GM21619 (cell line): ENCODE measurements around the gene ADIPOQ.
"Not testable (repeated sequence)": the region's sequence is repeated elsewhere in the genome, so short reads cannot be mapped to it uniquely, and the experiment has no call there.

ENCODE experiments used
- ATAC-seq: cut with Tn5 transposase; IDR thresholded peaks from one replicate; pipeline ENCODE4 v1.9.1; 2021; ENCODE audit not compliant: unreplicated experiment

The ADIPOQ gene

DNA sequence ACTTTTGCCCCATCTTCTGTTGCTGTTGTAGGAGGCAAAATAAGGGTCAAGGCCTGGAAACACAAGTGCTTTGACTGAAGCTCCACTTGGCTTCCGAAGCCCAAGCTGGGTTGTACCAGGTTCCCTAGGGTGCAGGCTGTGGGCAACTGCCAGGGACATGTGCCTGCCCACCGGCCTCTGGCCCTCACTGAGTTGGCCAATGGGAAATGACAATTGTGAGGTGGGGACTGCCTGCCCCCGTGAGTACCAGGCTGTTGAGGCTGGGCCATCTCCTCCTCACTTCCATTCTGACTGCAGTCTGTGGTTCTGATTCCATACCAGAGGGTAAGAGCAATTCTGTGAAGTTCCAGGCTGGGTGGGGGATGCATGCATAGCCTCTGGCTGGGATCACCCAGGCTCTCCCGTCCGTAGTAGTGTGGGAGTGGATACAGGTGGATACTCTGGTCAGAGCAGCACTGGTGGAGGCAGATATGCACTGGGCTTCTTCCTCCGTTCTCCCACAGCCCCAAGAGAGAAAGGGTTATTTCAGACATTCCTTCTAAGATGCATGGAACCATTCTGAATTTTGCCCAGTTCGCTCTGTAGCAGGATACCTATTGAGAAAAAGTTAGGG is at the start of gene ADIPOQ:
Gene ADIPOQ, plus strand, starts transcription at position 285 of the 613 bp plus-strand sequence. CDS start 10,349 bp downstream, outside the sequence.
- ATAC-seq: no peak

DNA sequence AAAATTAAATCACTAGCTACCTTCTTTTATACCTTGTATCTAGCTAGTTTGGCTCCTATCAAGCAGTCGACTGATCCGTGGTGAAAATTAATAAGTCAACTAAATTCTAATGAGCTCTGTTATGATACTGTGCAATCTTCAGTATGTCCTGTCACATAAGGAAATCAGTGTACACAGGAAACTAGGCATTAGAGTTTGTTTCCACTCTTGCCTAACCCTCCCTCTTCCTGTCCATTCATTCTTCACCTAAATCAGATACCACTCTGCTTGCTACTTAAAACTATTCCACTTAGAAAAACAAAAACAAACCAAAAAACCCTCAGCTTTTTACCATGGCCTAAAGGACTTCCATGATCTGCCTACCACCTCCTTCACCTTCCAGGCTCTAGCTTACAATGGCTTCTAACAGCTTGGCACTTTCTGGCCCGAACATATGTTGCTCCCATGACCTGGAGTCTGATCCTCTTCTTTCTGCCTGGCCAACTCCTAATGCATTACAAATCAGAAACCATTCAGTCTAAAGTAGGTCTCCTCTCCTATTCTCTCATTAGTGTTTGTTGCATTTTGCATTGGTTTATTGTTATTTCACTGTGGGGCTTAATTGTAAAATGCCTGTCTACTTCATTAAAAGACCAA is 44.2 kb upstream of the ADIPOQ start:
- ATAC-seq: no peak

GRCh38 chr3:186800285-186800684 is 42.2 kb upstream of the ADIPOQ start:
- no peak for ATAC-seq

GRCh38 chr3:186802701-186803100 is 39.8 kb upstream of the ADIPOQ start:
- no peak for ATAC-seq

GRCh38 chr3:186803447-186803846 is 39.1 kb upstream of the ADIPOQ start:
- ATAC-seq: not testable (repeated sequence)

DNA sequence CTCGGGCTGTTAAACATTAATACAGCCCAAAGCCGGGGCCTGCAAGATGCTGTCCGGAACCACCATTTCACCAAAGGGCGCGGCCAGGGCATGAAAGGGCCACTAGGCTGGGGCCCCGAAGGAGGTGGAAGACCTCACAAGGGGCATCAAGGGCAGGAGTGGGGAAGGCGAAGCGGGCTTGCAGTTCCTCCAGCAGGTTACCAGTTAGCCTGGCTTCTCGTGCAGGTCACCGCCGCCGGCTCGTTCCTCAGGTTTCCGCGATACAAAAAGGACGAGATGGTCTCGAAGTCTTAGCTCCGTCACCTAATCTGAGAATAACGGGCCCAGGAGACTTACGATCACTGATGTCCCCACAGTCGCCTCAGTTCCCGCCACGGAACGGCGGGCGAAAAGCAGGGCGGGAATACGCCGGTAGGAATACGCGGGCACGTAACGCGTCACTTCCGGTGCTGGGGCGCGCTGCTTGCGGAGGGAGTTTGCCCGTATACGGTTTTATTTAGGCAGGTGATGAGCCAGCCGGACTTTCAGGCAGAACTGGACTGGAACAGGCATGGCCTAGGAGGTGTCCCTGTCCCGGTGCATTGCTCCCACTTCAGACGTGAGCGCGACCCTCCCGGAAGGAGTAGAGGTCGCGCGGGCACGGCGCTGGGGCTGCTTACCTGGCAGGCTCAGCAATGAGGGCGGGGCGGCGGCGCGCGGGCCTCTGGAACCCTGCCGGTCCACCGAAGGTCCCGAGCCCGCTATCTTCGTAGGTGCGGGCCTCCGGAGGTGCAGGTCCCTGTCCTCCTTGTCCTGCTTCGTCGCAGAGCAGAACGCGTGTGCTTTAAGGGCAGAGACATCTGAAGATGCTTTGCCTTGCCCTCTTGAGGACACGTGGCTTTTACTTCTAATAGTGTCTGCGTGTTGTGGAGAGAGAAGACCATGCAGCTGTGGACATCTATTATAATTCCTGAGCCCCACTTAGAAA is 36.1 kb upstream of the ADIPOQ start, which contains the start of gene RFC4:
Gene RFC4, minus strand, starts transcription at position 394 of the 967 bp plus-strand sequence. CDS start 1,769 bp downstream, outside the sequence.
- ATAC-seq: peak; percentile 92

DNA sequence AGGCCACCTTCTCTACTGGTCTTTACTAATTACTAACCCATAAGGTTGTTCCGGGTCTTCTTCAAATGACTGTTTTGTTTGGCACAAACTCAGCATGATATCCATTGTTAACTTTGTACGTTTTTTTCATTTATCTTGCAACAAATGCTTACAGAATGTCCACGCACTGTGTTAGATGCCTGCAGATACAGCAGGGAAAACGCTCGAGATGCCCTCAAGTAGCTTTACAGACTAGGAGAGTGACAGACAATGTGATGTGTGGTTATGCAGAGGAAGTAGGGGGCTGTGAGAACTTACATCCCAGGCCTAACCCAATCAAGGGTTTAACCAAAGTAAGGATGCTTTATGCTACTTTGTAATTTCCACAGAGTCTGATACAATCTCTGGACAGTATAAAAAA is 35.3 kb upstream of the ADIPOQ start:
- no peak for ATAC-seq

DNA sequence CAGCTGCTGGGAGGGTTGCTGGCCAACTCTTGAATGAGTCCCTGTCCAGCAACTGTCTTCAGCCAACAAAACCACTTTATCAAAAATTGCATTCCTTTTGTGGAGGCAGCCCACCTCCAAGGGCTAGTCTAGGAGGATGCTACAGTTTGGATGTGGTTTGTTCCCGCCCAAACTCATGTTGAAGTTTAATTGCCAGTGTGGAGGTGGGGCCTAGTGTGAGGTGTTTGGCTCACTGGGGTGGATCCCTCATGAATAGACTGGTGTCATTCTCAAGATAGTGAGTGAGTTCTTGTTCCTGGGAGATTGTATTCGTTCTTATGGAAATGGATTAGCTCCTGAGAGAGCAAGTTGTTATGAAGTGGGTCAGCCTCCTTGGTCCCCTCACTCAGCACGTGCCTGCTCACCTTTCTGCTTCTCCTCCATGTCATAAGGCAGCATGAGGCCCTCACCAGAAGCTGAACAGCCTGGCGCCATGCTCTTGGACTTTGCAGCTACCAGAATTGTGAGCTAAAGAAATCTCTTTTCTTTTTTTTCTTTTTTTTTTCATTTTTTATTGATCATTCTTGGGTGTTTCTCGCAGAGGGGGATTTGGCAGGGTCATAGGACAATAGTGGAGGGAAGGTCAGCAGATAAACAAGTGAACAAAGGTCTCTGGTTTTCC is 32.0 kb upstream of the ADIPOQ start:
- ATAC-seq: no peak

DNA sequence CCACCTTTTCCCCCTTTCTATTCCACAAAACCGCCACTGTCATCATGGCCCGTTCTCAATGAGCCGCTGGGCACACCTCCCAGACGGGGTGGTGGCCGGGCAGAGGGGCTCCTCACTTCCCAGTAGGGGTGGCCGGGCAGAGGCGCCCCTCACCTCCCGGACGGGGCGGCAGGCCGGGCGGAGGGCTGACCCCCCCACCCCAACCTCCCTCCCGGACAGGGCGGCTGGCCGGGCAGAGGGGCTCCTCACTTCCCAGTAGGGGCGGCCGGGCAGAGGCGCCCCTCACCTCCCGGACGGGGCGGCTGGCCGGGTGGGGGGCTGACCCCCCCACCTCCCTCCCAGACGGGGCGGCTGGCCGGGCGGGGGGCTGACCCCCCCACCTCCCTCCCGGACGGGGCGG is 31.2 kb upstream of the ADIPOQ start:
- not testable (repeated sequence) for ATAC-seq

GRCh38 chr3:186814100-186814499 is 28.4 kb upstream of the ADIPOQ start:
- no peak for ATAC-seq

GRCh38 chr3:186815435-186815834 is 27.1 kb upstream of the ADIPOQ start:
- ATAC-seq: no peak

DNA sequence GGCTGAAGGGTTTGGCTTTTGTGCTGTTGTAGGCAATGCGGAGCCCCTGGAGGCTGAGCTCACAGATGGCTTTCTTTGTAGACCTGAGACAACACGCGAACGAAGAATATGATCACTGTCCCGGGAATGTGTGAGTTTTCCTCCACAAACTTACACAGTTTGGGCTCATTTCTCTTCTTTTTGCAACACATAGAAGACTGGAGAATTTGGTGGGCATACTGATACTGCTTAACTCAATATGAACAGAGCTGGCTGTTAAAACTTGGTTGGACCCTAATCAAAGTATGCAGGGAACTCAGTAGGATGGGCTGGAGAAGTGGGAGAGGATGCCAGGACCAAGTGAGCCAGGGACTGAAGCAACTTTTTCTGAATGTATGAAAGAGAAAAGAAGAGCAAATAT is 24.0 kb upstream of the ADIPOQ start:
- ATAC-seq: no peak

DNA sequence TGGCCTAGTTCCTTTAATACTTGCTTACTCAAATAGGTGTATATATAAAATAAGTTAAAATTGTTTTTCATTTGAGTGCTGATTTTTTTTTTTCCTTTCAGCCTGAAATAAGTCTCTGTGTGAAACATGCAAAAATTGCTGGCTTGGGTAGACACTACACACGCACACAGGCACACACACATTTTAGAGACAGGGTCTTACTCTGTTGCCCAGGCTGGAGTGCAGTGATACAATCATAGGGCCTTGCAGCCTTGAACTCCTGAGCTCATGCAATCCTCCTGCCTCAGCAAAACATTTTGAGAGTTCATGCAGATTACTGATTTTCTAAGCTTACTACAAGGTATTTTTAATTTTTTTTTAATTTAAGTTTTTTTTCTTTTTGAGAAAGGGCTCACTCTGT is 23.6 kb upstream of the ADIPOQ start:
- no peak for ATAC-seq

GRCh38 chr3:186821429-186822387 is 20.8 kb upstream of the ADIPOQ start:
- no peak for ATAC-seq

DNA sequence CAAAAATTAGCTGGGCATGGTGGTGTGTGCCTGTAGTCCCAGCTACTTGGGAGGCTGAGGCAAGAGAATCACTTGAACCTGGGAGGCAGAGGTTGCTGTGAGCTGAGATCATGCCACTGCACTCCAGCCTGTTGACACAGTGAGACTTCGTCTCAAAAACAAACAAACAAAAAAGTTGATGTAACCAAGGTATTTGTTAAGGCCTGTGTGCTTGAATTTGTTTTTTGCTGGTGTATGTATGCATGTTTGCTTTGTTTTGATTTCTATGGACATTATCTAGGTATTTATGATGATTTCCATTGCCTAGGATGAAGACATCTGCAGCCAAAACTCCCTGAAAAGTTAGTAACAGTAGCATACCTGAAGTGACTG is 20.1 kb upstream of the ADIPOQ start:
- ATAC-seq: not testable (repeated sequence)

DNA sequence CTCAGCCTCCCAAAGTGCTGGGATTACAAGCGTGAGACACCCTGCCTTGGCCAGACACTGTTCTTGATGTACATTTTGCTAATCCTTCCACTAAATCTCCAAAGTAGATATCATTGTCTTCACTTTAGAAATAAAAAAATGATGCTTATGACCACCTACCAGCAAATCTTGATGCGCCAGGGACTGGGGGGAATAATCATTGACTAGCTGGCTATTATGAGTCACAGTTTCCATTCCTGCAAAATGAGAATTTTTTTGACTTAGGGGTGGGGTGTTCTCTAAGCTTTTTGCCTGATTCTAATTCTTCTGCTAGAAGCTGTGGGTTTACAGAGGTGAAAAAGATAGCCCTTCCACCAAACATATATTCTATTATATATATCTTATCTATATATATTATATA is 19.1 kb upstream of the ADIPOQ start:
- ATAC-seq: no peak

DNA sequence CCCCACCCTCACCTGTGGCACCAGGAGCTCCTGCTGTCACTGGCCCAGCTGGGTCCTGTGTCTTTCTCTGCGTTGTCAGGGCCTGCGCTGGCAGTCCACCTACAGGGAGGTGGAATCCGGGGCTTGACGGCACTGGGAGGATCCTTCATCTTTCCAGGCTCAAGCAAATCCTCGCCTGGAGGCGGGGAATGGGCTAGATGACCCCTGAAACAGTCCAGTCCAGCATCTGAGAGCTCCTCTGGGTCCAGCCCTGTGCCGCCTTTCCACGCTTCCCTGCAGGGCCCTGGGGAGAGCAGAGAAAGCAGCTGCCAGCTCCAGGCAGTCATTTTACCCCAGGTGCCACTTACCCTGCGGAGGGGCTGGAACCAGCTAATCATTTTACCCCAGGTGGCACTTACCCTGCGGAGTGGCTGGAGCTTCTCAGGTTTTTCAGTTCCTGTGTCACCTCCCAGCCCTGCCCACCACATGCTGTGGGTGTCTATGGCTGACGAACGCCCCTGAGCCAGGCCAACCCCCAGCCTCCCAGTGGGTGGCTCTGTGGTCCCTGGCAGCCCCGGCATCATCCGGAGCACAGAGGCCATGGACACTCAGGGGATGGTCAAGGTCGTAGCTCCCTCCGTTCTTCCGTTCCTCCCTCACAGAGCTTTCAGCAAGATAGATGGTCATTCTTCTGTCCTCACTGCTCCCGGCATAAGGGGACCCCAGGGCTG is 17.9 kb upstream of the ADIPOQ start:
- no peak for ATAC-seq

DNA sequence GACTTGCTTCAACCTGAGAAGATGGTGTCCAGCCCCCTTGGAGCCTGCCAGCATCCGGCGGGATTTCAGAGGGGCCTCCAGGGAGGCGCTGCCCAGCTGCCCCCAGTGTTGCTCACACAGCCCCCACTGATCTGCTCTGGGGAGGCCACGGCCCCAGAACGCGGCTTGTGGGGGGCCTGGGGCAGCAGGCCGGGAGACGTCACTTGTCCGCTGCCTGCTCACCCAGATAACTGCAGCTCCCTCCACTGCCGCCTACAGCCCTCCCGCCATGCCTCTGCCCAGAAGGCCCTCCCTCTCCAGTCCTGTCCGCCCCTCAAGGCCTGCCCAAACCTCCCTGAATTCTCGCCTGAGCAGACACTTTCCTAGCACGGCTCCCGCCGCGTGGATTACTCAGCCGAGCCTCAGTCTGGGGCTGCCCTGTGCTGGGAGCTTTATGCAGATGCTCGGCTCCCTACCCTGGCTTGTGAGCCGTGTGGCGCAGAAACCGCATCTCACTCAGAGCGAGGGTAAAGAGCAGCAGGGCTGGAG is 17.2 kb upstream of the ADIPOQ start:
- no peak for ATAC-seq

GRCh38 chr3:186825872-186826409 is 16.6 kb upstream of the ADIPOQ start:
- no peak for ATAC-seq
